Adipose tissue (tissue), 3 donors: Measurements from ENCODE around the gene CRYBA4. TPM values are rescaled to one million over a fixed set of nuclear protein-coding genes. Genes with fewer than 3 reads are reported as not detected.

Experiments
- H3K27ac ChIP-seq: one replicate; pipeline ENCODE4 v1.5.1; 2013; ENCODE audit warnings: low read depth, low read length
- WGBS, 3 donors: extraction: QIAGEN DNeasy Blood & Tissue Kit; methylation state at CpG; one replicate each; pipeline ENCODE4 v1.1.7; 2013; 5-methylcytosine and 5-hydroxymethylcytosine counted together
- polyA plus RNA-seq, 3 donors: library from polyadenylated mRNA; stranded (reverse); fragments of 200-250 nt; gene quantifications; one replicate each; pipeline ENCODE4 v1.2.3, GENCODE V29; 2013
- donor health status: healthy with polysubstance abuse.
- donor health status: Bipolar disorder and iron deficiency.
- donor health status: healthy.

CRYBA4 gene
- polyA plus RNA-seq, 3 donors, result not detected

DNA sequence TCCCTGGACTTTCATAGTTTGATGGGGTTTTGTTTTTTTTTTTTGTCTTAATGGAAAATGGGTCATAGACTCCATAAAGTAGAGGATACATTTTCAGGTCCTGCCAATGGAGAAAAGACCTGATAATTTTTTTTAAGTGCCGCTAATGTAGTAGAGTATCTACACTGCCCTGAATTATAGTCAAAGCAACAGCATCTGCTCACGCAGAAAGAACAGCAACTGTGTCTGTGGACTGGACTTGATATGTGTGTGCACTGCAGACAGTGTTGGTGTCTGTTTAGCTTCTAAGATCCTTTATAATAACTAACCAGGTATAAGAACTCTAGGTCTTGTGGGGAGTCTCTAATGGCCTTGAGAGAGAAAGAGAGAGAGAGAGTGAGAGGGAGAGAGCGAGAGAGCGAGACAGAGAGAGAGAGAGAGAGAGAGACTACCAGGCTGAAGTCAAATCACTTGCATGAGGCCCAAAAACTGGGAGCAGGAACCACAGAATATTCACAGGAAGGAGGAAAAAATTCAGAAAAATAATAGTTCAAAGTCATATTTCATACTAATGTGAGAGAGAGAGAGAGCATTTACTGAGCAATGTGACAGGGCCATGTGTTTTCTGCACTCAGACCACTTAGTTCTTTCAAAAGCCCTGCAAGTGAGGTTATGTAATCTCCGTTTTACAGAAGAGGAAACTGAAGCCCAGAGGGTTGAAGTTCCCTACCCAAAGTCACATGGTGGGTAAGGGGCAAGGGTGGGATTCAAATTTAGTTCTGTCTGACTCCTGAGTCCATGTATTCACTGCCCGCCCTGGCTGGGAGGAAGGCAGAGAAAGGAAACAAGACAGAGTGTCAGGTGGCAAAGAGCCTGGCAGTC, 27.0 kb downstream of the CRYBA4 start:
- H3K27ac ChIP-seq, result no peak overlapping the region
- 50 to 70% (median 51%) methylated on average over 6 of the region's 6 CpGs for WGBS, 3 donors

DNA sequence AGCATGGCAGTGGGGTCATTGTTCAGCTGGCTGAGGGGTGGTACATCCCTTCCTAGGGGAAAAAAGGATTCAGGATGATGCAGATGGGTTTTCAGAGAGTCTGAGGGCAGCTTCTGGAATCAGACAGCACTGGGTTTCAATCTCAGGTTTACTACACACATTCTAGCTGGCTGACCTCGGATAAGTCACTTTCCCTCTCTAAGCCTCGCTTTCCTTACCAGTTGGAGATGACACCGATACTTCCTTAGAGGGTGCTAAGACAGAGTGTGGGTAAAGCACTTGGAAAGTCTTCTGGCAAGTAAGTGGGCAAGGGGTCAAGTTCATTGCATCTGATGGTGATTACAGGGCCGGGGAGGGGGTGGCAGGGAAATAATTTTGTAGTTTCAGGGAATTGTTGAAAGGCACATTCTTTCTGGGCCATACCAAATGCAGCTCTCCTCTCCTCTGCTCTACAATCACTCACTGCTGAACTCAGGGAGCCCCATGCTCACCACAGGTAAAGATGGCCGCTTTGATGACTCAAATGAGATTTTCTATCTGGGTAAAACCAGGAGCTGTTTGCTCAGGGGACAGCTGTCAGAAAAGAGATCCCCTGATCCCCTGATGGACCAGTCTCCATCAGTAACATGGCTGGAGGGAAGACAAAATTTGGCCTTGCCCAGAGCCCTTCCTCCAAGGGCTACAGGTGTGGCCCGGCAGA, 29.1 kb downstream of the CRYBA4 start:
- H3K27ac ChIP-seq, result no peak overlapping the region
- WGBS, 3 donors, result 78 to 87% (median 84%) methylated on average over 6 of the region's 6 CpGs

DNA sequence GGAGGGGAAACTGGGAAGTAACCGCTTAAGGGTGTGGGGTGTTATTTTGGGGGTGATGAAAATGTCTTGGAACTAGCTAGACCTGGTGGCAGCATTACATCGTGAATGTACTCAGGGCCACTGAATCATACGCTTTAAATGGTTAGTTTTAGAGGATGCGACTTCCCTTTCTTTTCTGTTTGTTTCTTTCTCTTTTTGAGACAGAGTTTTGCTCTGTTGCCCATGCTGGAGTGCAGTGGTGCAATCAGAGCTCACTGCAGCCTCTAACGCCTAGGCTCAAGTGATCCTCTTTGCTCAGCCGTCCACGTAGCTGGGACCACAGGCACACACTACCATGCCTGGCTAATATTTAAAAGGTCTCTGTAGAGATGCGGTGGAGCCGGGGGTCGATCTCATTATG, 30.1 kb downstream of the CRYBA4 start:
- WGBS, 3 donors, result 60 to 77% (median 73%) methylated on average over 10 of the region's 10 CpGs
- H3K27ac ChIP-seq, result no peak overlapping the region

DNA sequence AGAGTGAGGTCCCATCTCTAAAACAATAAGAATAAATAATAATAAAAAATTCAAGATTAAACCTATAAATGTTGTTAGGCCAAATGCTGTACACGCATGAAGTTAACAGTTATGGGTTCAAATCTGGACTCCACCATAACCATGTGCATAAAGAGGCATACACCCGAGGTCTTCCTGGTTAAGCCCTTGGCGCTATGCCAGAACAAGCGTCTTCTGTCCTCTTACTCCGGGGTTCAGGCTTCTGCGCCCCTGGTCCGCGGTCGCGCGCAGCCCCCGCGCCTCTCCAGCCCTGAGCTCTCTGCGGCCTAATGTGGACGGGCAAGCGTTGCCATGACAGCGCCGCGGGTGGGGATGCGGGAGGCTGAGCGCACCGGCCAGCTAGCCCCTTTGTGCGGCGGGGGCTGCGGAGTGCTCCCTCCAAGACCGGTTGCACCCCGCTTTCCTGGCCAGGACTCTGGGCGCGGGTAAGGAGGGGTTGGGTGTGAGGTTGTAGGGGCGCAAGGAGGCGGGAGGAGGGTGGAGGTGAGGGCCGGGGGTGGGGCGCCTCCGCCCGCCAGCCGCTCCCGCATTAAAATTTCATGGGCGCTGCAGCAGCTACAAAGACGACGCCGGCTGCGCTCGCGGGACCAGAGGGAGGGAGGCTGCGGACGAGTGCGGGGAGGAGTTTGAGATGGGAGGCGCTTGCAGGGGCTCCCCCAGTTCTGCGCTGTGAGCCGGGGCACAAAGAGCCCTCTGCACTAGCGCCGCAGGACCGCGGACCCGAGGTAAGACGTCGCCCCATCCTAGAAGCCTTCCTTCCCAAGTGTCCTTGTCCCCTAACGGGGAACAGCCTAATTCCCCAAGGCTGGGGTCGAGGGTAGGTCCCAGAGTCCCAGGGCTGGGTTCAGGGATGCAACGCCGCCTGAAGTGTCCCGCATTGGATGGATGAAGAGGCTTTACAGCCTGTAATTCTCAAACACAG, 35.4 kb downstream of the CRYBA4 start, which contains the start of gene MIAT:
Gene MIAT (plus strand): TSS at position 698 of the 961 bp plus-strand sequence.
- H3K27ac ChIP-seq, result no peak within 1 kb of the TSS
- 2 to 3% (median 2%) methylated on average over 62 of the region's 62 CpGs for WGBS, 3 donors

DNA sequence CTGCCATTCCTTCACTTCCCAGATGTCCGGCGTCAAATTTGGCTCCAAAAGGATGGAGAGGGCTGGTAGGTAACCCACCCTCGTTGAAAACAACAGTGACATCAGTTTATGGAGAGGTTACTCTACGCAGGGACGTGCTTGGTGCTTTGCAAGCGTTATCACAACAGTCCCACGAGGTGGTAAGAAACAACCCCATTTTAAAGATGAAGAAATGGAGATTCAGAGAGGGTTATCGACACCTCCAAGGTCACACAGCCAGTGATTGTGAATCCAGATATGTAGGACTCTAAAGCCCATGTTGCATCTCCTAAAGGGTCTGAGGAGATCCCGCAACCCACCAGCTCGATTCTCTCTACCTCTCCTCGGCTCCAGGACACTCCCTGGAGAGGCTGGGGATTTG, 36.4 kb downstream of the CRYBA4 start:
- 3 to 7% (median 5%) methylated on average over 11 of the region's 11 CpGs for WGBS, 3 donors
- no peak overlapping the region for H3K27ac ChIP-seq

DNA sequence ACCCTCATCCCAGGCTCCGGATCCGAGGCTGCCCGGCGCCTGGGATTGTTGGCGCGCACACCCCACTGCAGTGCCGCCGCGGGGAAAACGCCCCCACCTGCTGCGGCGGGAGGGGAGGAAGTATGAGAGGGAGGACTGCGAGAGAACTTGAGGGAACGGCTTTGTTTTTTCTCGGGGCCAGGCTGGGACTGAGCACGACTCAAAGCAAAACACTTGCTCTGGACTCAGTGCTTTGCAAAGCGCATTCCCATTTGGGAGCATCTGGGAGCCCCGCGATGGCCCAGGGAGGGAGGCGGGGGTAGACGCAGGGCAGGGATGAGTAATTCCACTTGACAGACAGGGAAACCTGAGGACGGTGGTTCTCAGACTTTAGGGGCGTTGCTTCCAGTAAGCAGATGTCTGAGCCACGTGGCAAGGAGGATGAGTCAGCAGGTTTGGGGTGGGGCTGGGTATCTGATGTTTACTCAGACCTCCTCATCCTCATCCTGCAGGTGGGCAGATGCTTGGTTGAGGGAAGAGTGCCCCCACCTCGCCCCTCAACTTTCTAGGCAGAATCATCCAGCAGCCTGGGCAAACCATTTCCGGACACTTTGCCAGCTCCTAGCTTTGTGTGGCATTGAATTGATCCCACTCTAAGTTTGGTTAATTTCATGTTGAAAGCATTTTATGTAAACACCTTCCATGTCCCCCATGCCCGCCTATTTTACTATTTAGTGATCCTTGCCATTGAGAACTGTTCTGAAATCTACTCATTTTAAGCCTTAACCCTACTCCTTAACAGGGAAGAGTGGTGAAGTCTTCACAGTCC, 37.1 kb downstream of the CRYBA4 start:
- H3K27ac ChIP-seq, result no peak overlapping the region
- 2 to 3% (median 2%) methylated on average over 27 of the region's 27 CpGs for WGBS, 3 donors

DNA sequence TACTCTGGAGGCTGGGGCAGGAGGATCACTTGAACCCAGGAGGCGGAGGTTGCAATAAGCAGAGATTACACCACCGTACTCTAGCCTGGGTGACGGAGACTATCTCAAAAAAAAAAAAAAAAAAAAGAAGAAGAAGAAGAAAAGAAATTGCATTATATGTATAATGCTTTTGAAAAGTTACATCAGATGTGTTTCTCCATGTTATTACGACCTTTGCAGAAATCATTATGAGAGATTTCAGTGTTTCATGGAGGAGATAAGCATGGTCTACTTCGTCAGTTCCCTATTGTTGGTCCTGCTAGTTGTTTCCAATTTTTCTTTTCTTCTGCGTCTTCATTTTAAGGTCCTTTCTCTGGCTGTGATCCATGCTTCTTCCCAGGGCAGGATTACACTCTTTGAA, 38.6 kb downstream of the CRYBA4 start:
- WGBS, 3 donors, result 61 to 82% (median 68%) methylated on average over 6 of the region's 6 CpGs

DNA sequence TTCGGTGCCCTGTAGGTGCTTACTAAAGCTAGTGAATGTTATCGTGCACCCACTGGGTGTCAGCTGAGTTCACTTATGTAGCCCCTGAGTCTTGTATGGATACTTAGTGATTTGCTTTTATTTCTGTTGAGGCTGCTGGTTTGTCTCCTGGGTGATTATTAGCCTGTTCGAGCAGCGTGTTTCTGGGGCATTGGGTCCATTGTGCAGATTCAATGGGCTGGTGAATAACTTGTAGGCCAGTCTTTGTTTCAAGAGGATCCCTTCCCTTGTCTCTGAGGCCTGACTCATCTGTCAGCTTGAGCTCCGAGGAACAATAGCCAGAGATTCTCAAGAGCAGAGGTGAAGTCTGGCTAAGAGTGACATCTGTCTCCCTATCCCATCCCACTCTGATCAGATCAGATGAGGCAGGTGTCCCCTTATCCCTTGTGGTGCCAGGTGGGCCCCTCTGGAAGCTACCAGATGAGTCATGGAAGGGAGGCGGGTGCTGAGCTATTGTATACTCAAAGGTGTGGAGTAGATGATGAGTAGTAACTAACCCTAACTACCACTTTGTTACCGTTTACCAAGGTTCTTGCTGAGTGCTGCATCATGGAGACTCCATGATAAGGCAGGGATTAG, 39.3 kb downstream of the CRYBA4 start:
- H3K27ac ChIP-seq, result no peak overlapping the region
- 71 to 88% (median 81%) methylated on average over 7 of the region's 7 CpGs for WGBS, 3 donors

More for the DNA sequence above, 38.6 kb downstream of the CRYBA4 start:
- no peak overlapping the region for H3K27ac ChIP-seq

DNA sequence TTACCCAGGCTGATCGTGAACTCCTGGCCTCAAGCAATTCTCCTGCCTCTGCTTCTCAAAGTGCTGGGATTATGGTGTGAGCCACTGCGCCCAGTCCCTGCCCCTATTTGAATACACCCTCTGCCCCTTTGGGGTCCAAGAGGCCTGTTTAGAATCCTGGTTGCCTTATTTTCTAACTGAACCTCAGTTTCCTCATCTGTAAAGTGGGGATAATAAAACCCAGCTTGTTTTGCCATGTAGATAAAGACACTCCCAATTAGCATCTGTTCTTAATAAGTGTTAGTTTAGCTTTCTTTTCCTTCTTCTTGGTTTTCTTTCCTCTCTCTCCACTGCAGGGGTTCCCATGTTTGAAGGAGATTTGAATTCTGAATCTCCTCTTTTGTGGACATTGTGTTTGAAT, 40.4 kb downstream of the CRYBA4 start:
- WGBS, 3 donors, result 88 to 95% (median 90%) methylated on average over 2 of the region's 2 CpGs
- H3K27ac ChIP-seq, result no peak overlapping the region

DNA sequence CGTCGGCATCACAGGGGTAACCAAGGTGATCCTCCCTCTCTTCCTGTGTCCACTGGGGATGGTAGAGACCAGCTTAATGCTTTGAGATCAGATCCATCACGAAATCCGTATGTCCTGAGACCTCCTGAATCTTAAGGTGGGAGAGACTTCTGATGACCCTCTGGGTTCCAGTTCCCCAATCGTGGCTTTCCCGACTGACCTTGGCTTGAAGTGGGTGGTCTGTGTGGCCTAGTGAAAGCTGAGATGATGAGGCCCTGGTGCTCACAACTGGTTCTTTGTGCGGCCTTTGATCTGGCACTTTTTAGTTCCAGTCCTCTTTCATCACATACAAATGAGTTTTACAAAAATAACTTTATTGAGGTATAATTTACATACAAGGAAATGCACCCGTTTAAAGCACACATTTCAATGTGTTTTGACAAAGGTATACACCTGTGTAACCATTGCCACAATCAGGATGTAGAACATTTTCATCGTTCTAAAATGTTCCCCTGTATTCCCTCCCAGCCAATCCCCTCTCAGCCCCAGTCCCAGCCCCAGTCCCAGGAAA, 41.7 kb downstream of the CRYBA4 start:
- WGBS, 3 donors, result 71 to 82% (median 80%) methylated on average over 9 of the region's 9 CpGs

DNA sequence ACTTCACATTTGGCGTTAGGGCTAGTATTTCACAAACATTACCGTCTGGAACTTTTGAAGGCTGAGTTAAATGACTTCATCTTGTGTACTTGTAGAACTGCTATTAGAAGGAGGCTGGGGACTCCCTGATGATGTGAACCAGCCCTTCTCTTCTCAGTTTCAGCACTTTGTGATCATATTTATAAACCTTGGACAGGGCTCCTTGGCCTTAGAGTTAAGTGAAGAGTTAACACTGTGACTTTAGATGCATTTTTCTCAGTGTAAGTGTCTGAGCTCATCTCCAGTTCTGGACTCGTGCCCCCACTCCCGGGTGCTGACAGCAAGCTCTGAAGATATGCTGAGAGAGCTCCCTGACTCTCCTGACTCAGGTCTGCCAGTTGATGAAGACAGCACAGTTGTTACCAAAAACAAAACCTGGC, 44.1 kb downstream of the CRYBA4 start:
- no peak overlapping the region for H3K27ac ChIP-seq
- 29 to 37% (median 33%) methylated on average over 4 of the region's 4 CpGs for WGBS, 3 donors

More for the DNA sequence above, 41.7 kb downstream of the CRYBA4 start:
- no peak overlapping the region for H3K27ac ChIP-seq

DNA sequence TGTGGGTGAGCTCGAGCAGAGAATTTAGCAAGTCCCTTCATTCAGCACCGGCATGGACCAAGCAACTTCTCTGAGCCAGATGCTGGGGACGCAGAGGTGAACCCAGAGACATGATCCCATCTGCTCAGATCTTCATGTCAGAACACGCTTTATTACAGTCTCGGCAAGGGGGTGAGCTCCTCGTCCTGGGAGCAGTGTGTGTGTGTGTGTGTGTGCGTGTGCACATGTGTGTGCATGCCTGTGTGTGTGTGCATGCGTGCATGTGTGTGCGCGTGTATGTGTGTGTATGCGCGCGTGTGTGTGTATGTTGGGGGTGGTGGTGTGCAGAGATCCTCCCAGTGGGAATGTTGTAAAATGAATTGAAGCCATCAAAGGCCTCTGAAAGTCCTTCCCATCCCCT, 45.4 kb downstream of the CRYBA4 start:
- H3K27ac ChIP-seq, result no peak overlapping the region
- WGBS, 3 donors, result 86 to 88% (median 88%) methylated on average over 12 to 13 of the region's 13 CpGs

DNA sequence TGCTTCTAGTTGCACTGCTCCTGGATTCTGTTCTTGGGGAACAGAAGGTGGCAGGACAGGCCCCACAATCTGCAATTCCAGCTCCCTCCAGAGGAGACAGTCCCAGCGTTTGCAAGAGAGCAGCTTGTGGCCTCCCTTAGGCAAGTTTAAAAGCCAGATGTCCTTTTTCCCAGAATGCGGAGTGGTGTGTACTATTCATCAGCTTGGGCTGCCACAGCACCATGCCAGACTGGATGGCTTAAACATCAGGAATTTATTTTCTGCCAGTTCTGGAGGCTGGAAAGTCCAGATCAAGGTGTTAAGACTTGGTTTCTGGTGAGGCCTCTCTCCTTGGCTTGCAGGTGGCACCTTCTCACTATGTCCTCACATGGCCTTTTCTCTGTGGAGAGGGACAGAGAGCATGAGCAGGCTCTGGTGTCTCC, 47.3 kb downstream of the CRYBA4 start:
- WGBS, 3 donors, result 15 to 57% (median 41%) methylated on average over 2 of the region's 2 CpGs

DNA sequence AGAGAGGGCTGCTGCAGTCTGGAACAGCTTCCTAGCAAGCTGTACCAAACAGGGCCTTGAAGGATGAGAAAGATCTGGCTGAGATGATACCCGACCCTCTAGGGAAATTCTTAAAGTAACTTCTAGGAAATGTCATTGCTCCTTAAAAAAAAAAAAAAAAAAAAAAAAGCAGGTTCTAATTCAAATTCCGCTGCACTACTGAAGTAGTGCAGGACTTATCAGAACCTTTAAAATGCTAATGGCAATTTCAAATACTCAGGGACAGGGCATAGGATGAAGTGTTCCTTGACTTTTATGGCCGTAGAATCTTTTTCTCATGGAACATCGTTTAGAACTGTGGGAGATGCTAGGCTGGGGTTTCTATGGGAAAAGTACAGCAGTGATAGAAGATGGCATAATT, 48.7 kb downstream of the CRYBA4 start:
- WGBS, 3 donors, result 85 to 87% (median 87%) methylated on average over 4 of the region's 4 CpGs
- no peak overlapping the region for H3K27ac ChIP-seq

More for the DNA sequence above, 47.3 kb downstream of the CRYBA4 start:
- H3K27ac ChIP-seq, result no peak overlapping the region

DNA sequence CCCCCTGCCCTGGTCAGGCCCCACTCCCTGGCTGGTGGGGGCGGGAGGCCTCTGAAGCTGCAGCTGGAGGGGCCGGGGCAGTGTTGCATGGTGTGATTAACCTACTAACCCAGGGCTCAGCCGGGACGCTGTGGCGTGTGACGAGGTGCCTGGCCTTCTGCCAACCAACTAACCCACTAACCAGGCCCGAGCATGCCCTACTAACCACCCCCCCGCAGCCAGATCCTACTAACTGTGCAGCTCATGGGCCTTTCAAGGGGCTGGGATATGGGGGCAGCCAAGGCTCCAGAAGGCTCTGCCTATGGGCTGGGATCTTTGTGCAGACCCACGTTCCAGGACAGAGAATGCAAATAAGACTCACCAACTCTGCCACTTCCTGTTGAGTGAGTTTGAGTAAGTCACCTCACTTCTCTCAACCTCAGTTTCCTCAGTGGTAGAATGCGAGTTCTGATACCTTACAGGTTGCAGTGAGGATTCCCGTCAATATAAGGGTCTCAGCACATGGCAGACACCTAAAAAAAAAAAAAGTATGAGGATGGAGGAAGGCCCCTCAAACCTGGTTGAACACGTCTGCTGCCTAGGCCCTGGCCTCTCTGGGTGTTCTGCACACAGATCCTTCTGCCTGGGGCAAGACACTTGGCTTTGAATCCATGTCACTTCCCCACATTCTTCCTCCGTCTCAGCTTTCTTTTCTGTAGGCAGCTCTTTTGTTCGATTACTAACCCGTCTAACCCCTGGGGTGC, 49.7 kb downstream of the CRYBA4 start:
- H3K27ac ChIP-seq, result no peak overlapping the region
- 60 to 83% (median 69%) methylated on average over 15 of the region's 15 CpGs for WGBS, 3 donors

DNA sequence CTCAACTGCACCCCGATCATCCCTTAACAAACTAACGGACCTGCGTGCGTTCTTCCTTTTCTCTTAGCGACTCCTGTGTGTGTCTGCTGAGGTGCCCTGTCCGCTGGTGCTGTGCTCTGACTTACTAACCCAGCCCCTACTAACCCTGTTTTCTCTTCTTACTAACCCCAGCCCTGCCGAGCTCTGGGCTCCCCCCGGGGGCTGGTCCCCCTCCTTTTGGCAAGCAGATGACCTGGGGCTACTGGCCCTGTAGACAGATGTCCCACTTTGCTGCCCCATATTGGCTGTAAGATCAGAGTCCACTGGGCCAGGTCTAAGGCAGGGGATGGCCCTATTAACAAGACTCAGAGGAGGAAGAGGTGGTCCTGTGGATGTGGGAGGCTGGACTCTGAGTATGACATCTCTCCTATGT, 50.3 kb downstream of the CRYBA4 start:
- peak overlapping the region; percentile 86 for H3K27ac ChIP-seq
- WGBS, 3 donors, result 71 to 88% (median 81%) methylated on average over 8 of the region's 8 CpGs
